Measurements from ENCODE around the gene UBE2G1.

DNA sequence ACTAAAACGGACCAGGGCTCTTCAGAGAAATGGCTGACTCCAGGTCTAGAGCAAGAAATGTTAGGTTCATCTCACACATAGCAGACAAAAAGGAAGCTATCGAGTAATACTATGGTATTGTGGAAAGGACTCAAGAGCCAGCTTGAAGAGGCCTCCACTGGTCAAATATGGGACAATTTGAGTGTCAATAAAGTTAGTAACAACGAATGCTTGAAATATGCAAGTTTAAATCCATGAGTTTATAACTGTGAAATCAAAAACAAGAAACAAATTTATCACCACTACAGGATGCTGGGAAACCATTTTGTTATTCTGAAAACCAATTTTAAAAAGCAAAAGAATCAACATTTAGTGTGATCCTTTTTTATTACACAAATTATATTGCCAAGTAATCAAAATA lies 52.3 kb downstream of the UBE2G1 start:
- TF ChIP-seq CEBPG (CRISPR knock-in tag; IDR thresholded peaks at IDR 0.05) (no peak), RFXAP (CRISPR knock-in tag; IDR thresholded peaks at IDR 0.05; ENCODE audit: borderline replicate concordance) (no peak), RAD21 (CRISPR knock-in tag; IDR thresholded peaks at IDR 0.05) (no peak), ZNF24 (IDR thresholded peaks at IDR 0.05) (no peak), FOXA3 (CRISPR knock-in tag; IDR thresholded peaks at IDR 0.05) (no peak), ZNF431 (CRISPR knock-in tag; IDR thresholded peaks at IDR 0.05; ENCODE audit: borderline replicate concordance, low read depth) (no peak), ZFP36 (IDR thresholded peaks at IDR 0.05; ENCODE audit: borderline replicate concordance, low read depth, low read length, partially characterized antibody) (no peak), TCF7L2 (IDR thresholded peaks at IDR 0.05; ENCODE audit: low read depth, low read length) (no peak), HNF4A (CRISPR knock-in tag; IDR thresholded peaks at IDR 0.05) (no peak)
- TF ChIP-seq, protein P1, sequence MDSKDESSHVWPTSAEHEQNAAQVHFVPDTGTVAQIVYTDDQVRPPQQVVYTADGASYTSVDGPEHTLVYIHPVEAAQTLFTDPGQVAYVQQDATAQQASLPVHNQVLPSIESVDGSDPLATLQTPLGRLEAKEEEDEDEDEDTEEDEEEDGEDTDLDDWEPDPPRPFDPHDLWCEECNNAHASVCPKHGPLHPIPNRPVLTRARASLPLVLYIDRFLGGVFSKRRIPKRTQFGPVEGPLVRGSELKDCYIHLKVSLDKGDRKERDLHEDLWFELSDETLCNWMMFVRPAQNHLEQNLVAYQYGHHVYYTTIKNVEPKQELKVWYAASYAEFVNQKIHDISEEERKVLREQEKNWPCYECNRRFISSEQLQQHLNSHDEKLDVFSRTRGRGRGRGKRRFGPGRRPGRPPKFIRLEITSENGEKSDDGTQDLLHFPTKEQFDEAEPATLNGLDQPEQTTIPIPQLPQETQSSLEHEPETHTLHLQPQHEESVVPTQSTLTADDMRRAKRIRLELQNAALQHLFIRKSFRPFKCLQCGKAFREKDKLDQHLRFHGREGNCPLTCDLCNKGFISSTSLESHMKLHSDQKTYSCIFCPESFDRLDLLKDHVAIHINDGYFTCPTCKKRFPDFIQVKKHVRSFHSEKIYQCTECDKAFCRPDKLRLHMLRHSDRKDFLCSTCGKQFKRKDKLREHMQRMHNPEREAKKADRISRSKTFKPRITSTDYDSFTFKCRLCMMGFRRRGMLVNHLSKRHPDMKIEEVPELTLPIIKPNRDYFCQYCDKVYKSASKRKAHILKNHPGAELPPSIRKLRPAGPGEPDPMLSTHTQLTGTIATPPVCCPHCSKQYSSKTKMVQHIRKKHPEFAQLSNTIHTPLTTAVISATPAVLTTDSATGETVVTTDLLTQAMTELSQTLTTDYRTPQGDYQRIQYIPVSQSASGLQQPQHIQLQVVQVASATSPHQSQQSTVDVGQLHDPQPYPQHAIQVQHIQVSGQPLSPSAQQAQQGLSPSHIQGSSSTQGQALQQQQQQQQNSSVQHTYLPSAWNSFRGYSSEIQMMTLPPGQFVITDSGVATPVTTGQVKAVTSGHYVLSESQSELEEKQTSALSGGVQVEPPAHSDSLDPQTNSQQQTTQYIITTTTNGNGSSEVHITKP (CRISPR knock-in tag; IDR thresholded peaks at IDR 0.05; ENCODE audit: low read depth) = no peak
- TF ChIP-seq, protein P2, sequence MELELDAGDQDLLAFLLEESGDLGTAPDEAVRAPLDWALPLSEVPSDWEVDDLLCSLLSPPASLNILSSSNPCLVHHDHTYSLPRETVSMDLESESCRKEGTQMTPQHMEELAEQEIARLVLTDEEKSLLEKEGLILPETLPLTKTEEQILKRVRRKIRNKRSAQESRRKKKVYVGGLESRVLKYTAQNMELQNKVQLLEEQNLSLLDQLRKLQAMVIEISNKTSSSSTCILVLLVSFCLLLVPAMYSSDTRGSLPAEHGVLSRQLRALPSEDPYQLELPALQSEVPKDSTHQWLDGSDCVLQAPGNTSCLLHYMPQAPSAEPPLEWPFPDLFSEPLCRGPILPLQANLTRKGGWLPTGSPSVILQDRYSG (CRISPR knock-in tag; IDR thresholded peaks at IDR 0.05) = no peak
- TF ChIP-seq, protein P3, sequence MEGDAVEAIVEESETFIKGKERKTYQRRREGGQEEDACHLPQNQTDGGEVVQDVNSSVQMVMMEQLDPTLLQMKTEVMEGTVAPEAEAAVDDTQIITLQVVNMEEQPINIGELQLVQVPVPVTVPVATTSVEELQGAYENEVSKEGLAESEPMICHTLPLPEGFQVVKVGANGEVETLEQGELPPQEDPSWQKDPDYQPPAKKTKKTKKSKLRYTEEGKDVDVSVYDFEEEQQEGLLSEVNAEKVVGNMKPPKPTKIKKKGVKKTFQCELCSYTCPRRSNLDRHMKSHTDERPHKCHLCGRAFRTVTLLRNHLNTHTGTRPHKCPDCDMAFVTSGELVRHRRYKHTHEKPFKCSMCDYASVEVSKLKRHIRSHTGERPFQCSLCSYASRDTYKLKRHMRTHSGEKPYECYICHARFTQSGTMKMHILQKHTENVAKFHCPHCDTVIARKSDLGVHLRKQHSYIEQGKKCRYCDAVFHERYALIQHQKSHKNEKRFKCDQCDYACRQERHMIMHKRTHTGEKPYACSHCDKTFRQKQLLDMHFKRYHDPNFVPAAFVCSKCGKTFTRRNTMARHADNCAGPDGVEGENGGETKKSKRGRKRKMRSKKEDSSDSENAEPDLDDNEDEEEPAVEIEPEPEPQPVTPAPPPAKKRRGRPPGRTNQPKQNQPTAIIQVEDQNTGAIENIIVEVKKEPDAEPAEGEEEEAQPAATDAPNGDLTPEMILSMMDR (CRISPR knock-in tag; IDR thresholded peaks at IDR 0.05) = no peak

All from HepG2 (cell line).